ENCODE data around the gene NCKAP5. TPM values are rescaled to one million over a fixed set of nuclear protein-coding genes. Genes with fewer than 3 reads are reported as not detected.

NCKAP5 gene
- total and polyA plus RNA-seq, 2 of the 13 experiments (the other 11 are each of a cell fraction or from before 2014, with no cell fraction given), result 0.01 TPM; not detected in 1

- TF ChIP-seq AHDC1 (CRISPR knock-in tag; IDR thresholded peaks at IDR 0.05; ENCODE audit: borderline replicate concordance), result peak; percentile 73; the same call in 1 of the 2 replicates
- no peak for TF ChIP-seq TFDP2 (CRISPR knock-in tag; IDR thresholded peaks at IDR 0.05)
- TF ChIP-seq HBP1 (CRISPR knock-in tag; IDR thresholded peaks at IDR 0.05; ENCODE audit: low read depth), result no peak
- no peak for TF ChIP-seq SRF (IDR thresholded peaks at IDR 0.05; ENCODE audit: low read depth, low read length)
- no peak for TF ChIP-seq RARG (CRISPR knock-in tag; IDR thresholded peaks at IDR 0.05; ENCODE audit: low read depth)
- TF ChIP-seq ZNF670 (CRISPR knock-in tag; IDR thresholded peaks at IDR 0.05; ENCODE audit: borderline replicate concordance), result no peak
- no peak for TF ChIP-seq TGIF2 (CRISPR knock-in tag; IDR thresholded peaks at IDR 0.05)
- no peak for TF ChIP-seq DMAP1 (CRISPR knock-in tag; IDR thresholded peaks at IDR 0.05)
- no peak for TF ChIP-seq ZNF547 (CRISPR knock-in tag; IDR thresholded peaks at IDR 0.05)
- no peak for TF ChIP-seq ZNF234 (CRISPR knock-in tag; conservative IDR thresholded peaks at IDR 0.05)
- no peak for TF ChIP-seq ZNF614 (CRISPR knock-in tag; IDR thresholded peaks at IDR 0.05; ENCODE audit: borderline replicate concordance)
- TF ChIP-seq ZBTB43 (CRISPR knock-in tag; conservative IDR thresholded peaks at IDR 0.05), result no peak
- no peak for TF ChIP-seq ATF3 (CRISPR knock-in tag; IDR thresholded peaks at IDR 0.05)
- no peak for TF ChIP-seq ZNF160 (CRISPR knock-in tag; IDR thresholded peaks at IDR 0.05)
- peak; percentile 55; the same call in 1 of the 2 replicates for TF ChIP-seq SOX5 (CRISPR knock-in tag; IDR thresholded peaks at IDR 0.05; ENCODE audit: borderline replicate concordance)
- no peak for TF ChIP-seq POLR2AphosphoS5 (IDR thresholded peaks at IDR 0.05; ENCODE audit: low read depth, low read length)
- TF ChIP-seq MED13 (CRISPR knock-in tag; IDR thresholded peaks at IDR 0.05), result no peak
- no peak; the same call in 1 of the 2 replicates for TF ChIP-seq FOXO1 (CRISPR knock-in tag; IDR thresholded peaks at IDR 0.05)
- 0 out of 2 replicates have a peak, but pooled peaks have one; percentile 29 for TF ChIP-seq KMT2B (CRISPR knock-in tag; IDR thresholded peaks at IDR 0.05)
- TF ChIP-seq NFATC3 (CRISPR knock-in tag; IDR thresholded peaks at IDR 0.05), result no peak
- TF ChIP-seq ZFP62 (CRISPR knock-in tag; IDR thresholded peaks at IDR 0.05), result no peak
- TF ChIP-seq ZNF143 (CRISPR knock-in tag; IDR thresholded peaks at IDR 0.05), result no peak
Observed at GRCh38 chr2:132632000-132632649, 936.1 kb downstream of the NCKAP5 start (continued).

All from HepG2 (cell line).